ENCODE measurements around the gene PPIP5K2. TPM values are rescaled to one million over a fixed set of nuclear protein-coding genes. Genes with fewer than 3 reads are reported as not detected.

PPIP5K2 gene
- total and polyA plus RNA-seq, 2 of the 8 experiments (the other 6 are each of a cell fraction or from before 2014, with no cell fraction given) = 14.8 to 46.6 TPM

DNA sequence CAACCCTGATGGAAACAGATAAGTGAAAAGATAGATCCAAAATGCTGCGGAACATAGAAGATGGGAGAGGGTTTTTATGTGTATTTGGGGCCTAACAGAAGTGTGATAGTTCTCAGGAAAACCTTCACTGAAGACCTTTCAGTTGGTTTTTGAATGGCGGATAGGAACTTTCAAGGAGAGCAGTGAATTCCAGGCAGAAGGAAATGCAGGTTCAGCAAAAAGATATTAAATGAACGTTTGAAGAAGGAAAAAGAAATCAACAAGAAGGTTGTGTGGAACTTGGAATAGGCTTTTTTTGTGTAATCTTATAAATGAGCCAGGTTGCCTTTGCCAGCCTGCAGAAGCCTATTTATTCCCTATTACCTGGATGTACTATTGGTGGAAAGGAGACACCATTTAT, 2.1 kb downstream of the PPIP5K2 start:
- Histone ChIP-seq H2BK12ac (ENCODE audit: low read depth, low read length) (no peak overlapping the region), H3K4me2 (ENCODE audit: insufficient read depth in 1 of 2, low read depth in 2 of 2, low read length in 2 of 2) (no peak overlapping the region)

More for the DNA sequence above, 2.1 kb downstream of the PPIP5K2 start:
- H3K27me3 ChIP-seq (replicated peaks in 1 of 4; ENCODE audit: control insufficient read depth in 3 of 4, extremely low read depth in 1 of 4, insufficient read depth in 3 of 4, low read length in 3 of 4) = no peaks in the 10 kb centered on the region
- FAIRE-seq = no peak
- POLR2A ChIA-PET (ENCODE audit: partially characterized antibody) = no interaction called here
- H2AFZ ChIP-seq (ENCODE audit: low read length) = no peak overlapping the region
- no peak overlapping the region for H2AK5ac ChIP-seq (ENCODE audit: low read depth, low read length)
- no peak overlapping the region for H3K4me3 ChIP-seq (ENCODE audit: extremely low read depth in 1 of 4, insufficient read depth in 2 of 4, low read depth in 3 of 4, low read length in 4 of 4)
- peaks cover 0 to 3% (median under 1%) of the 10 kb centered on the region in 4 experiments; a peak in 2 of 7 replicates for H3K4me1 ChIP-seq (replicated peaks in 1 of 4; ENCODE audit: control insufficient read depth in 3 of 4, insufficient read depth in 4 of 4, low read length in 3 of 4)
- H3K36me3 ChIP-seq (ENCODE audit: control insufficient read depth in 2 of 4, insufficient read depth in 4 of 4, low read length in 3 of 4) = no peaks in the 10 kb centered on the region
- H4K5ac ChIP-seq (ENCODE audit: insufficient read length, low read depth, low read length) = no peak overlapping the region
- H4K20me1 ChIP-seq (replicated peaks in 1 of 2; ENCODE audit: control insufficient read depth in 1 of 2, insufficient read depth in 2 of 2, low read length in 2 of 2) = no peaks in the 10 kb centered on the region
- H3K9ac ChIP-seq (replicated peaks in 1 of 4; ENCODE audit: extremely low read depth in 1 of 4, low read depth in 3 of 4, low read length in 3 of 4) = no peak overlapping the region; a peak in 1 of 7 replicates
- H3K4ac ChIP-seq (replicated peaks; ENCODE audit: insufficient read length, low read depth, low read length) = no peak overlapping the region
- no peak overlapping the region for H2BK120ac ChIP-seq (replicated peaks; ENCODE audit: low read depth, low read length)
- DNase-seq (ENCODE audit: low read depth in 1 of 2, low spot score in 2 of 2) = no peak
- H2BK5ac ChIP-seq (ENCODE audit: low read depth, low read length) = no peak overlapping the region
- H2BK20ac ChIP-seq (ENCODE audit: low read length) = no peak overlapping the region
- no peak overlapping the region for H4K91ac ChIP-seq (replicated peaks; ENCODE audit: insufficient read length, low read length)
- peaks cover 4% of the 10 kb centered on the region for H3K23me2 ChIP-seq (ENCODE audit: low read depth, low read length)
- H3K14ac ChIP-seq (ENCODE audit: insufficient read length) = no peak overlapping the region
- CTCF ChIA-PET (ENCODE audit: partially characterized antibody) = interaction anchor here (1.5 to 1.6 kb wide), 2 partner anchors 18 to 102 kb away, joined by 4 to 6 read pairs; no protein-coding TSS in a partner anchor
- H3K9me3 ChIP-seq (ENCODE audit: insufficient read depth in 2 of 2, low read depth in 1 of 2, low read length in 1 of 2) = no peaks in the 10 kb centered on the region
- 80 to 100% methylated on average over 1 to 3 of the region's 3 CpGs for WGBS, 2 experiments (ENCODE audit: extremely low coverage in 1 of 2, insufficient coverage in 1 of 2, insufficient read length in 1 of 2, insufficient replicate concordance in 2 of 2, low coverage in 1 of 2, low lambda C conversion rate in 2 of 2, missing lambda C conversion rate in 1 of 2)
- H3K23ac ChIP-seq (ENCODE audit: insufficient read length) = no peak overlapping the region
- H3K27ac ChIP-seq (ENCODE audit: low read depth, low read length) = no peak overlapping the region
- no peaks in the 10 kb centered on the region for H3K79me1 ChIP-seq (ENCODE audit: low read depth, low read length)
- H2BK15ac ChIP-seq (ENCODE audit: low read length) = no peak overlapping the region
- no peak for TF ChIP-seq NANOG (IDR thresholded peaks at IDR 0.05; ENCODE audit: insufficient read depth, low read depth, low read length, poor library complexity, severe bottlenecking)
- no peak for TF ChIP-seq HDAC2 (IDR thresholded peaks at IDR 0.05; ENCODE audit: borderline replicate concordance in 1 of 2, low read depth in 2 of 2, low read length in 2 of 2)
- no peak for TF ChIP-seq SIN3A (conservative IDR thresholded peaks at IDR 0.05 in 1 of 2, IDR thresholded peaks at IDR 0.05 in 1 of 2; ENCODE audit: low read depth in 1 of 2, low read length in 2 of 2)
- no peak for TF ChIP-seq GTF2F1 (IDR thresholded peaks at IDR 0.05; ENCODE audit: borderline replicate concordance, low read depth, low read length)
- no peak overlapping the region for H3K56ac ChIP-seq (replicated peaks; ENCODE audit: insufficient read length, low read depth, low read length)
- no peak overlapping the region for H4K8ac ChIP-seq (ENCODE audit: extremely low read depth, insufficient read depth, low read length)
- no peak overlapping the region for H3K18ac ChIP-seq (ENCODE audit: extremely low read depth, low read length)
- H3K79me2 ChIP-seq (ENCODE audit: control insufficient read depth in 1 of 2, insufficient read depth in 2 of 2, low read length in 2 of 2) = peaks cover 0 to 41% of the 10 kb centered on the region in 2 experiments; a peak in 2 of 4 replicates

Data from H1 (cell line).